DLD1 (cell line): ENCODE data around the gene ORC3.
"Not testable (repeated sequence)": the region's sequence is repeated elsewhere in the genome, so short reads cannot be mapped to it uniquely, and the experiment has no call there.

Experiments
- in situ Hi-C: cut with HindIII; loops from 2 replicates; pipeline ENCODE4 v1.10.0; 2017; ENCODE audit warnings: low sequenced_read_pairs

The ORC3 gene

GRCh38 chr6:87690441-87690840, 100.5 kb downstream of the ORC3 start:
- in situ Hi-C loops = no loop called here

DNA sequence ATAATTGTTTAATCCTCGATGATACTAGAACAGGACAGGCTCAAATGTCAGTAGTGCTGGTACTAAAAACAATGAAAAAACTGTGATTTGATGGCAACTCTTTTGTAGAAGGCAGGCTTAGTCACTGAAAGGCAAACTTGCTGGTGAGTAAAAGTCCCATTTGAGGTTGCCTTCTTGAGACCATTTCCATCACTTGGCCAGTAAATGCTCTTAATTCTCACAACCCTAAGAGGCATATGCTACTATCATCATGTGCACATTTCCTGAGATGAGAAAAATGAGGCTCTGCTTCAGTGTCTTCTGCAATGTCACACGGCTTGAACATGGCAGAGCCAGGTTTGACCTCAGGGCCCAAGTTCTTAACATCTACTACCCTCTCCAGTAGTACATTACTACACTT, 102.2 kb downstream of the ORC3 start:
- in situ Hi-C loops = no loop called here

DNA sequence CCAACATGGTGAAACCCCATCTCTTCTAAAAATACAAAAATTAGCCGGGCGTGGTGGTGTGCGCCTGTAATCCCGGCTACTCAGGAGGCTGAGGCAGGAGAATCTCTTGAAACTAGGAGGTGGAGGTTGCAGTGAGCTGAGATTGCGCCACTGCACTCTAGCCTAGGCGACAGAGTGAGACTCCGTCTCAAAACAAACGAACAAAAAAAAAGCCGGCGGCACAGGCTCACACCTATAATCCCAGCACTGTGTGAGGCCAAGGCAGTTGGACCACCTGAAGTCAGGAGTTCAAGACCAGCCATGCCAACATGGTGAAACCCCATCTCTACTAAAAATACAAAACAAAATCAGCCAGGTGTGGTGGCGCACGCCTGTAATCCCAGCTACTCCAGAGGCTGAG, 106.9 kb downstream of the ORC3 start:
- in situ Hi-C loops = not testable (repeated sequence)

GRCh38 chr6:87697581-87698546, 107.9 kb downstream of the ORC3 start:
- in situ Hi-C loops = no loop called here

GRCh38 chr6:87698547-87699006, 108.6 kb downstream of the ORC3 start:
- in situ Hi-C loops = no loop called here

- in situ Hi-C loops = no loop called here
Observed at GRCh38 chr6:87699576-87699975, 109.6 kb downstream of the ORC3 start.

GRCh38 chr6:87700397-87701343, 110.7 kb downstream of the ORC3 start:
- in situ Hi-C loops = no loop called here

DNA sequence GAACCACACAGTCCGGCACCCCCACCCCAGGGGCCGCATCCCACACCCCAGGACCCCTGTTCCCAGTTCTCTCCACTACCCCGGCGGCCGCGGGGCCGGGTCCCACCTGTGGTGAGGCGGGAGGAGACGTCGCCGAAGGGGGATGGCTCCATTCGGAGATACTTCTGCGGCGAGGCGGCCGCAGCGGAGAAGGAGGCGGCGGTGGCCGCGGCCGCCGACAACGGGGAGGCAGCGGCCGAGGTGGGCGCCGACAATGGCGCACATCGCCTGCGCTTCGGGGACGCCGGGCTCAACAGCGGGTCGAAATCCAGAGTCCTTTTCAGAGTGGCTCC, 111.4 kb downstream of the ORC3 start:
- in situ Hi-C loops = no loop called here

GRCh38 chr6:87701676-87702588, 112.0 kb downstream of the ORC3 start, which contains the start of gene AKIRIN2:
TSS of gene AKIRIN2 (minus strand) at chr6:87702233. CDS start at chr6:87701684, 549 bp downstream.
- in situ Hi-C loops = no loop called here

DNA sequence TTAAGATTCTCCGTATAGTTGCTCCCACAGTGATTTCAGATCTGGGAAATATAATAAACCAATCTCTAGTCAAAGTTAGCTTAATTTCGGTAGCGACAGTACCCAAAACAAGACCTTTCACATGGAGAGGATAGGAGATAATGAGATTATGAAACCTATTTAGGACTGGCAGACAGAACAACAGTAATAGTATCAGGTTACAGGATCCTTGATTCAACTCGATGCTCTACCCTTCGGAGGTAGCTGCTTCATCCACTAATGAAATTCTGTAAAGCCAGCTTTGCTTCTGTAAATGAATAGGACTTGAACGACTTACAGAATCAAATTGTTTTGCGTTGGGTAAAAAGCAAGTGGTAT, 112.6 kb downstream of the ORC3 start:
- in situ Hi-C loops = no loop called here

DNA sequence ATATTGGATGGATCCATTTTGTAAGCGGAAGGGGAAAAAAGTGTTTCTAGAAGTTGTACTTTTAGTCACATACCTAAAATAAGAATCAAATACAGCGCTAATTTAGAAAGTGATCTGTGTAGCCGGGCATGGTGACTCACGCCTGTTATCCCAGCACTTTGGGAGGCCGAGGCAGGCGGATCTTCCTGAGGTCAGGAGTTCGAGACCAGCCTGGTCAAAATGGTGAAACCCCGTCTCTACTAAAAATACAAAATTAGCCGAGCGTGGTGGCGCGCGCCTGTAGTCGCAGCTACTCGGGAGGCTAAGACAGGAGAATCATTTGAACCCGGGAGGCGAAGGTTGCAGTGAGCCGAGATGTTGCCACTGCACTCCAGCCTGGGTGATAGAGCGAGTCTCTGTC, 113.1 kb downstream of the ORC3 start:
- in situ Hi-C loops = not testable (repeated sequence)

DNA sequence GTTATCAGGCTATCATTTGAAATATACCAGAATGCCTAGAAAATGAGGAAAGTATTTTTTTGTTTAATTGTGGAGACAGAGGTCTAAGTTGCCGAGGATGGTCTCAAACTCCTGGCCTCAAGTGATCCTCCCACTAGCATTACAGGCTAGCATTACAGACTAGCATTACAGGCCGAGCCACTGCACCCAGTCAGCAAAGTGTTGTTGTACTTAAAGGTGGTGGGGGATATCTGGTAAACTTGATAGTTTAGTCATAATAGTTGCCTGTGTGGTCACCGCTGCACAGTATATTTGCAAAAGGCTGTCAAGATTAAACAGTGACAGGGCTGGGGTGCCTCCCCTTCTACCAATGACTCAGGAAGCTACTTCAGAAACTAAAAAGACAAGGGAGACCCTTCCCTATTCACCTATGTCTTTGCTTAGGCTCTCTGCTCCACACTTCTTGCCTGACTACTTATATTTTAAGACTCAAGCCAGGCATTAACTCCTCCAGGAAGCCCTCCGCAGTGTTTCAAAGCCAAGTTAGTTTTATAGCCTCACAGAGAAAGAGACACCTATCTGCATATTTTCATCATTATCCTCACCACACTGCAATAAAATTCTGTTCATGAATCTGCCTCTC, 115.2 kb downstream of the ORC3 start:
- in situ Hi-C loops = no loop called here

DNA sequence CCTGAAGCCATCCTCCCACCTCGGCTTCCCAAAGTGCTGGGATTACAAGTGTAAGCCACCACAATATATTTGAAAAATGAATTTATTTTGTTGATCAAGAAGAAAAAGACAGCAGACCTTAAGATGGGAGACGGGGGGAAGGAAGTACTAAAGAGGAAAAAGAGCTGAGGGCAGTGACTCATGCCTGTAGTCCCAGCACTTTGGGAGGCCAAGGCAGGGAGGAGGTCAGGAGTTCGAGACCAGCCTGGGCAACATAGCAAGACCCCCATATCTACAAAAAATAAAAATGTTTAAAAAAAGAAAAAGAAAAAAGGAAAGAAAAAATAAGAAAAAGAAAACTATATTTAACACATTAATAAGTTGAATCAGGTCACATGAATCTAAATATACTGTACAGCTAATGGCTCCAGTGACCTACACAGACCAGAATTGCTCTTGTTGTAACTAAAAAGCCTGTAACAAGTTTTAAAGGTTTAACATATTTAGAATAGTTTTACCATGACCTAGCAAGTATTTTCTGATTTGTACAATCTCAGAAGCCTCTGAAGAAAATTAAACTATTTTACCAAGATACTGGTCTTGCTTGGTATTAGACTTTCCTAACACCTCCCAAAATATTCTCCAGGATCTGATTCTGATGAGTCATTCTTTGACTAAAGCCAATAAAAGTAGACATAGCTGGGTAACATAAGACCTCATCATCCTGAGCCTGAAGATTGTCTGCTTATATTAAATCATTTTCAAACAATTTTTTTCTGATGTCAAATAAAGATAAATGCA, 116.4 kb downstream of the ORC3 start:
- in situ Hi-C loops = no loop called here

GRCh38 chr6:87708581-87709427, 118.9 kb downstream of the ORC3 start:
- in situ Hi-C loops = not testable (repeated sequence)

- in situ Hi-C loops = no loop called here
Observed at GRCh38 chr6:87710090-87710489, 120.2 kb downstream of the ORC3 start.

GRCh38 chr6:87712713-87713112, 122.8 kb downstream of the ORC3 start:
- in situ Hi-C loops = not testable (repeated sequence)

- in situ Hi-C loops = no loop called here
Observed at GRCh38 chr6:87714093-87714842, 124.3 kb downstream of the ORC3 start.
